Activated CD8-positive, alpha-beta memory T cell treated with anti-CD3 and anti-CD28 coated beads, Interleukin-2, amount 50 U/mL, for 1 hour (primary cell): ENCODE measurements around the gene TBC1D2.

Experiments
- DNase-seq: peaks from one replicate; pipeline ENCODE4 v3.0.0-alpha.2; 2020; ENCODE audit errors: extremely low read depth

Gene TBC1D2

DNA sequence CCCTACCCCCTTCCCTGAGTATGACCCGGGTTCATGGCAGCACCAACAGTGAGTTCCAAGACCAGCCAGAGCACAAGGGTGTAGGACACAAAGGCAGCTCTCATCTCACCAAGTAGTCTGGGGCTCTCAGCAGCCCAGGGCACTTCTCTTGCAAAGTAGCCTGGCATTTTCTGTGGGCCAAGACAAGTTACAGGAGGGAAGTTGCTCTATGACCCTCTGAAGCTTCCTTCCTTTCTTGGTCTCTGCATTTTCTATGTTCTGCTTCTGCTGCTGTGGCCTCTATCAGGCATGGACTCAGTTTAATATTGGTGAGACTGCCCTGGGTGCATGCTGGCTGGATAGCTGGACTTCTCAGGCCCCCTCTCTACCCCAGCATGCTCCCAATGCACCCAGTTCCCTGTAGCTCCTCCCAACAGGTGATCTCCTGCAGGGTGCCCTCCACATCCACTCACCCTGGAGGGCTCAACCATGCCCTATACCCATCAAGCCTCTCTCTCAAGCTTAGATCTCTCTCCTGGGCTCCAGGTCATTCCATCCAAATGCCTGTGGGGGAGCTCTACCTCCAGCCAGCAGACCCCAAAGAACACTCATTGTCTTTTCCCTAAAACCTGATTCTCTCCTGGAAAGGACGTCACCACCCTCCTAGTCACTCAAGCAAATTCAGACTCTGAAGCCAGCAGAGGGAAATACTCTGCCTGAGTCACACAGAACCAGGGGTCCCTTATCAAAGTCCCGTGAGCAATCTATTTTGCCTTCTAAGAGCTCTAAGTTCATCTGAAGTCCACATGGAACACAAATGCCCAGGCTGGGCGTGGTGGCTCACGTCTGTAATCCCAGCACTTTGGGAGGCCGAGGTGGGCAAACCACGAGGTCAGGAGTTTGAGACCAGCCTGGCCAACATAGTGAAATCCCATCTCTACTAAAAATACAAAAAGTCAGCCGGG lies 13.8 kb downstream of the TBC1D2 start:
- no peak for DNase-seq

DNA sequence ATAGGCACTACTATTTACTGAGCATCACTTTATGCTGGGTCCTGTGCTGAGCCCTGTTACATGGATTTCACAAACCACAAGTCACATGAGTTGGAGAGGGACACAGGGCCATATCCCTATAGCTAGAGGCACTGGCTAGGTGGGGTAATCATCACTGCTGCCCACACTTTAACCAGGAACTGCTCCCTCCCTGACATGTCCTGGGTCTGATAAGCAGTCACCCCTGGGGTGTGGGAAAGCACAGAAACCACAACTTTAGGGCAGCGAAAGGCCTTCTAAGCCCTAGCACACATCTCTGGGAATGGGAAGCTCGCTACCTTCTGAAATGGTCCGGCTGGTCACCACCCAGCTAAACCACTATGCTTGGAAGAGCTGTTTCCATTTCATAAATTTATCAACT lies 15.0 kb downstream of the TBC1D2 start:
- no peak for DNase-seq

DNA sequence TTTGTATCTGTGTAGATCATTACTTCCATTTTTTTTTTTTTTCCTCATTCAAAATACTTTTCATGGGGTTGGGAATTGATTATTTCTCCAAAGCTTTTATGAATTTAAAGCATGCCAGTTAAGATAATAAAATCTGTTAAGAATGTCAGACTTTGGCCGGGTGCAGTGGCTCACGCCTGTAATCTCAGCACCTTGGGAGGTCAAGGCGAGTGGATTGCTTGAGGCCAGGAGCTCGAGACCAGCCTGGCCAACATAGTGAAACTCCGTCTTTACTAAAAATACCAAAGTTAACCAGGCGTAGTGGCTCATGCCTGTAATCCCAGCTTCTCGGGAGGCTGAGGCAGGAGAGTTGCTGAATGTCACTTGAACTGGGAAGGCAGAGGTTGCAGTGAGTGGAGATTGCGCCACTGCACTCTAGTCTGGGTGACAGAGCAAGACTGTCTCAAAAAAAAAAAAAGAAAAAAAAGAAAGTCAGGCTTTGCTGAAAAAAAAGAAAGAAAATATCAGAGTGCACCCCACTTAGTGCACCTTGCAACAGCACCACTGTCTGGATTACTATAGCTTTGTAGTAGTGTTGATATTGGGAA lies 18.5 kb downstream of the TBC1D2 start:
- no peak for DNase-seq

DNA sequence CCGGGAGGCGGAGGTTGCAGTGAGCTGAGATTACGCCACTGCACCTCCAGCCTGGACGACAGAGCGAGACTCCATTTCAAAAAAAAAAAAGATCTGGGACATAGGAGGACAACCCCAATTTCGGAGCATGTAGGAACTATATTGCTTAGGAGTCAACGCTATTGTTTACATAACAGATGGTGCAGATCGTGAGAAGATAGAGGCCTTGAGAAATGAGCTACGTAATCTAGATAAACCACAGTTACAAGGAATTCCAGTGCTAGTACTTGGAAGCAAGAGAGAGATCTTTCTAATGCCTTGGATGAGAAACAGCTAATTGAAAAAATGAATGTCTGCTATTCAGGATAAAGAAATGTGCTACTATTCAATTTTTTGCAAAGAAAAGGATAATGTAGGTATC lies 20.3 kb downstream of the TBC1D2 start:
- DNase-seq, result no peak

DNA sequence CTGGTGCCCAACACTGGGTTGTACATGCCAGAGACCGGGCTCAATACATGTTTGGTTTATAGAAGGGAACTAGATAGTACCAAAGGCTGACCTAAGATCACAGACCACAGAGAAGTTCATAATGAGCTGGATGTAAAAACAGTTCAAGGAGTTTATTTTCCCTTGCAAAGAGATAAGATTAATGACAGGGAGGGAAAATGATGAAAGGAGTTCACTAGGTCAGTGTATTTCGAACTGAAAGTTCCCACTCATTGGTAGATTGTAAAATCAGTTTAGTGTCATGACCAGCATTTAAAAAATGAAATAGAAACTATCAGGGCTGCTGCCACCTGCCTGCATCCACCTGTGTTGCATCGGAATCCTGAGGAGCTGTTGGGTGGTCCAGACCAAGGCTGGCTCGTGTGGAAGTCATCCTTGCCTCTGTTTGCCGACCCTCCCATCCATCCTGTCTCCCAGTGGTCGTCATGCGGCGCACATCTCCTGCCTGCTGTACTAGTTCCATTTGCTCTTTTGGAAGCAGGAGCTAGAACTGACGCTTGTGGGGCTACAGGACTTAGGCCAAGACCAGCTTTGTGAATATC lies 21.1 kb downstream of the TBC1D2 start:
- no peak for DNase-seq

DNA sequence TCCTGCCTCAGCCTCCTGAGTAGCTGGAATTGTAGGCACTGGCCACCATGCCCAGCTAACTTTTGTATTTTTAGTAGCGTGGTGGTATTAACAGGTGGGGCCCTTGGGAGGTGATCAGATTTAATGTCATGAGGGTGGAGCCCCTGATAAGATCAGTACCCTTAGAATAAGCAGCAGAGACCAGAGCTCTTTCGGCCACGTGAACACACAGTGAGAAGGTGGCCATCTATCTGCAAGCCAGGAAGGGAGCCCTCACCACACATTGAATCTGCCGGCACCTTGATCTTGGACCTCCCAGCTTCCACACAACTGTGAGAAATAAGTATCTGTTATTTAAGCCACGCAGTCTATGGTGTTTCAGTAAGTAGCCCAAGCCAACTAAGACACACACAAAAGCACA lies 22.5 kb downstream of the TBC1D2 start:
- DNase-seq, result no peak

DNA sequence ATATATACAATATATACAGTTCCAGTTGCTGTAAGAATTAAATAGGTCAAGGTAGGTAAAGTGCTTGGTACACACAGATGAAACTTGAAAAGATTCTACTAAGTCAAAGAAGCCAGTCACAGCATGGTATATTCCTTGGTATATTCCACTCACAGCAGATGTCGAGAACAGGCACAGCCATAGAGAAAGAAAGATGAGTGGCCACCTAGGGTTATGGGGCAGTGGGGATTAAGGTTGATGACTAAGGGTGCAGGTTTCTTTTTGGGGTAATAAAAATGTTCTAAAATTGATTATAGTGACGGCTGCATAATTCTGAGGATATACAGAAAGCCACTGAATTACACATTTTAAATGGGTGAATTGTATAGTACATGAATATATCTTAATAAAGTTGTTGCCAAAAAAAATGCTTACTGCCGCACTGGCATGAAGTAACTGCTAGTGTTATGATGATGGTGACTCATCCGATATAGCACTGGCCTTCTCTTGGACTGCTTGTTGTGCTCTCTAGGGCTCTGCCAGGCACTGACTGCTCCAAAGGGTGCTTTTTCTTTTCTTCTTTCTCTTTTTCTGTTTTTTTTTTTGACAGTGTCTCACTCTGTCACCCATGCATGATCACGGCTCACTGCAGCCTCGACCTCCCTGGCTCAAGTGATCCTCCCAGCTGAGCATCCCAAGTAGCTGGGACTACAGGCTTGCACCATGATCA lies 23.5 kb downstream of the TBC1D2 start:
- DNase-seq, result no peak

DNA sequence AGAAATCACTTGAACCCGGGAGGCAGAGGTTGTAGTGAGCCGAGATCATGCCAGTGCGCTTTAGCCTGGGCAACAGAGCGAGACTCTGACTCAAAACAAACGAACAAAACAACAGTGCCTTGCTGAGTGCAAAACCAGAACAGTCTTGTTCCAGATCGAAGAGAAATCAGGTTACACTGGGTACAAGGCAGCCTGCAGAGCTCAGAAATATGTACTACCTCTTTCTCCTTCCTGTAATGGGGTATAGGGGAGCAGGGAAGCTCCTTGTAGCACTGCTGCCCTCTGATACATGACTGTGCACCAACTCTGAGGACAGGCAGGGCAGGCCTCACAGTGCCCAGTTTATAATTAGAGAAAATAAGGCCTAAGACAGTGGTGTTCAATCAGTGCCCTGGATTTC lies 24.7 kb downstream of the TBC1D2 start:
- no peak for DNase-seq

DNA sequence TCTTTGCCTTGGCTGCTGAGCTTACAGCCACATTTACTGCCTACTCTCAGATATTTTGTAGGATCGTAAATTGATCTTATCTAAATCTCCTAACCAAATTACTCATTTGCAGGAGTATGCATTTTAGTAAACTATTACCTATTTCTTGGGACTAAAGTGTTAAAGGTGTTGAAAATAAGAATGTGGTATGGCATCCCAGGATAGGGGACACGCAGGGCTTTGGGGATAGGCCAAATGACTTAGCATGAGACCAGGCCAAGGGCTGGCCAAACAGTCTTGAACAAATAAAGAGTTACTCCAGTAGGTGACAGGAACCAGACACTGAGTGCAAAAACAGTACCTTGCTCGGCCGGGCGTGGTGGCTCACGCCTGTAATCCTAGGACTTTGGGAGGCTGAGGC lies 25.1 kb downstream of the TBC1D2 start:
- no peak for DNase-seq

DNA sequence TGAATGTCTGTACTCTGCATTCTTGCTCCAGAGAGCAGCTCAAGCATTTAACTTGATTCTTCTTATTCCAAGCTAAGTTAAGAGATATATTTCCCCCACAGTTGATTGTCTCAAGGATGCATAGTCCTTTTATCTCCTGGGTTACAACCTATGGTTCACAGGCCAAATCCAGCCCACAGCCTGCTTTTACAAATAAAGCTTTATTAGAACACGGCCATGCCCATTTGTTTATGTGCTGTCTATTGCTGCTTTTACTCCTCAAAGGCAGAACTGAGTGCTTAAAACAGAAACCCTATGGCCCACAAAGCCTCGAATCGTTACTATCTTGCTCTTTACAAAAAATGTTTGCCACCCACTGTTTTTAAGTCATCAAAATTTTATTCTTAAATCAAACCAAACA lies 25.8 kb downstream of the TBC1D2 start:
- no peak for DNase-seq

DNA sequence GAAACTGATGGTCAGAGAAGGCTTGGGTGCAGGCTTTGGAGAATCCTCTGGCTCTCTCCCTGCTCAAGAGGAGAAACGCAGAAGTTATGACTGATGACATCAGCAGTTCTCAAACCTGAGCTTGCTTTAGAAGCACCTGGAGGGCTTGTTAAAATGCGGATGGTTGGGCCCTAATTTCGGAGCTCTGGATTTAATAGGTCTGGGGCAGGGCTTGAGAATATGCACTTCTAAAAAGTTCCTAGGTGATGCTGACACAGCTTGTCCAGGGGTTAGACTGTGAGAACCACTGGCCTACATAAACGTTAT lies 26.4 kb downstream of the TBC1D2 start:
- DNase-seq, result no peak

DNA sequence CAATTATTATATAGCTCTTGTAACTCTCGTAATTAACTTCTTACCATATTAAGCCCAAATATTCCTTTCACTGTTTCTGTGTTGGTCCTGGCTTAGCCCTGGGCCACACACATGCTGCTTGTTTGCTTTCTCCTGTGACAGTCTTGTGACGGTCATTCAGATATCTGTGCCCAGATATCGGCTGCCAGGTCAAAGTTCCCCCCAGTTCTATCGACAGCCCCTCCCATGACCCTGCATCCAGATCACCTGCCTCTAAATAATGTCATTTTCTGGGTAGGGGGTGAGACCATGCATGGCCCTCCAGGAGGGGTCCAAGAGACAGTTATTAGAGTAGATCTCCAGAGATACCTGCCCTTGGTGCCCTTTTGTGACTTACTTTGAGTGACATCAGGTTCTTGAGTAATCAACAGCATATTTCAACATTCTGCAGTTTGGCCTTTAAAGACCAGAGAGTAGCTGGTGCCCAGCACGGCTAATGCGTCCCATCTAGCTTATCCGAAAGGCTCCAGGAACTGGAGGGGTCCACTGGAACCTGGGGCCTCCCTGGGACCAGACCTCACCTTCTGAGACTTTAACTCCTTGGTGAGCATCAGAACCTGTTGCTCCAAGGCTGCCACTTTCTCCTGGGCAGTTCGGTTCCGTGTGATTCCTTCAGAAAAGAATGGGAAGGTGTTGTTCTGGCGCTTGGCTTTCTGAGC lies 26.9 kb downstream of the TBC1D2 start:
- no peak for DNase-seq

DNA sequence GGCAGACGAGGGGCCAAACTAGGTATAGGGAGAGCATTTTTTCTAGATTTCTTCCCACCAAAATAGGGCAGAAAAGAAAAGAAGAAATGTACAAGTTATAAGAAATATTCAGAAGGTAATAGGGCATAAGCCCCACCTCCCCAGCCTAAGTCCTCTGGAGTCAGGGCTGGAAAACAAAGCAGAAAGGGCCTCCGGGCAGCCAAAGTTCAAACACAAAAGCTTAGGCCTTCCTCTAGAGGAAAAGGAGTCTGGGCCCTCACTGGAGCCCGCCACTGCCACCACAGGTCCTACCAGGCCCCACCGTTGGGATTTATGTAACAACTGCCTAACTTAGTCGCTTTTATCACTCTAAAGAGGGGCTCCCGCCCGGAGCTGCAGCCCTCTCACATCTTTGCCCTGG lies 27.6 kb downstream of the TBC1D2 start:
- no peak for DNase-seq

DNA sequence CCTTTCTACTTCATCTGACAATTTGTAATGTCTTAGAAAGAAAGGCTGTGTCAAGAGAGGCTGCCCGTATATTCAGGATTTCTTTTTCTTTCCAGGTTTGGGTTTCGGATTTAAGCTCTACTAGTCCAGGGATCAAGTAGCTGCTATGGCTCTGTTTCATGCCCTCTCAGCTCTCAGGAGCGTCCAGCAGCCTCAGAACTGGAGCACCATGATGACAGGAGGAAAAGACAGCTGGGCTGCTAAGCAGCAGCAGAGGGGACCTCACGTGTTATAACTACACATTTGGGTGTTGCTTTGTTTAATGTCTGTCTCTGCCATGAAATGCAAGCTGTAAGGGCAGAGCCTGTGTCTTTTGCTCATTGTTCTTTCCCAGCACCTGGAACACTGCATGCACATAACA lies 28.5 kb downstream of the TBC1D2 start:
- no peak for DNase-seq

DNA sequence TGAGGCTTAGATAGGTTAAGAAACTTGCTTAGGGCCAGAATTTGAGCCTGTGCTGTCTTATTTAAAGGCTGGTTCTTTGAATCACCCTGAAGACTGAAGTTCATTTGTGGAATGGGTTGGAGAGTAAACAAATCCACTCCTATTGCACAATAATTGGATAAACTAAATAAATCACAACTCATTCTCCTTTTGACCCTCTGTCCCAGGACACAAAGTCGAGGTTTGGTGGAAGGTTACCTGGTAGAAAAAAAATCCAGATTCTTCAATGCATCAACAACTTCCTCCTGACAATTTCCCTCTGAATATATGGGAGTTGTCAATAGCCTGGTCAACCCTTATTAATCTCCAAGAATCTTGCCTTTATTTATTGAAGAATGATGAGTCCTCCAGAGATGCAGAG lies 28.9 kb downstream of the TBC1D2 start:
- no peak for DNase-seq

DNA sequence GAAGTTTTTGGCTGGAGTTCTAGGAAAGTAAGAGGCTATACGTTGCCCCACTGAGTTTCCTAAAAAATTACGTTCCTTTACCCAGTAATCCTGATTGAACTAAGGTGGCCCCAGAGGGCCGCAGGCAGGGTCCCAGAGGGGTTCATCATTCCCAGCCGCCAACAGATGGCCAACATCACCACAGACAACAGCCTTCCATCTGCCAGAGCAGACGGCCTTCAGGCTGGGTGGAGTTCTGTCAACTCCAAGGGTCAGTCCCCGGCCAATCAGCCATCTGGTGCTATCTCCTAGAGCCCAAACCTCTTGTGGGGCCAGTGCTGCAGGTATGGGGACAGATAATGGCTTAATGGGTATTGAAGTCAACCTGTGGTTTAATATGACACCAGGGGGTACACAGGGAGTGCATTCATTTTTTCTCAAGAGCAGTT lies 30.4 kb downstream of the TBC1D2 start:
- no peak for DNase-seq

DNA sequence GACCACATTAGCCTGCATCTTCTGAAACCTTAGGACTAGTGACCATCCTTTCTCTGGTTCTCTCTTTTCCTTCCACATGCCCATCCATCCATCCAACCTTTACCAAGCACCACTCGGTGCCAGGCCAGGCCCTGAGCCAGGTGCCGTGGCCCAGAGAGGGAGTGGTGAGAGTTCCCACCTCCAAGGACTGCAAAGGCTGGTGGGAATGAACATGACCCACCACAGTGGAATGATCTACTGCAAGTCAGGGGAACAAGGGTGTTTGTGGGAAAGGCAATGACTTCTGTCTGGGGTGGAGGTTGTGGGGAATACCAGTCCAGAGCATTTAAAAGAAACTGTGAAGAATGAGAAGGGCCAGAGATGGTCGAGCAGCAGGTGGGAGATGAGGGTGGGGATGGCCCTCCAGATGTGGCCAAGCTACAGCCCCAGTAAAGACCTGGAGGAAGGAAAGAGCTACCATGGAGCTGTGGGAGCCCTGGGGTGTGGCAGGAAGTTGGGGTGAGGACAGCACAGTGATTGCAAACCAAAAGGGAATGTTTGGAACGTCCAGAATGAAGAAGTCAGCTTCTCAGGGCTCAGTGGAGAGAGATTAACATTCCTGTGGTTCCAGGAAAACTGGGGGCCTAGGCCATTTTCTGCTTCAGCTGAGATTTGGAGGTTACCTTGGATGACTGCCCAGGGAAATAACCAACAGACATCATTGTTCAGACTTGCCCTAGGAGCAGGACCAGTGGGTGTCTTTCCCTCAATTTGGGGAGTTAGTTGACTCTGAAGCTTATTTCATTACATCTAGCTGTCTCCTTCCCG lies 32.4 kb downstream of the TBC1D2 start:
- no peak for DNase-seq

DNA sequence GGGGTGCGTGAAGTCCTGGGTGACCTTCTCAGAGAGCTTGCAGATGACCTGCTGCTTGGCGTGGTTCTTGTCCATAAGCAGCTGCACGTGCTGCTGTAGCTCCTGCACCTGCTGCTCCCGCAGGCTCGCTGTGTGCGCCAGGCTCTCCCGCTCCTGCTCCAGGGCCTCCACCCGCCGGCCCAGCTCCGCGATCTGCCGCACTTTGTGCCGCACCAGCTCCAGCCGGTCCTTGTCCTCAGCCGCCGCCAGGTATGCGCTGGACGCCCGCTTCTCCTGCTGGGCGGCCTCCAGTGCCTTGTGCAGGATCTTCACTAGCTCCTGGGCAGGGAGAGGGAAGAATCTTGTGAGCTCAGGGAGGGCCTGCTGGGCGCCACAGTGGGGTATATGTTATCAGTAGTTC lies 34.5 kb downstream of the TBC1D2 start:
- no peak for DNase-seq

DNA sequence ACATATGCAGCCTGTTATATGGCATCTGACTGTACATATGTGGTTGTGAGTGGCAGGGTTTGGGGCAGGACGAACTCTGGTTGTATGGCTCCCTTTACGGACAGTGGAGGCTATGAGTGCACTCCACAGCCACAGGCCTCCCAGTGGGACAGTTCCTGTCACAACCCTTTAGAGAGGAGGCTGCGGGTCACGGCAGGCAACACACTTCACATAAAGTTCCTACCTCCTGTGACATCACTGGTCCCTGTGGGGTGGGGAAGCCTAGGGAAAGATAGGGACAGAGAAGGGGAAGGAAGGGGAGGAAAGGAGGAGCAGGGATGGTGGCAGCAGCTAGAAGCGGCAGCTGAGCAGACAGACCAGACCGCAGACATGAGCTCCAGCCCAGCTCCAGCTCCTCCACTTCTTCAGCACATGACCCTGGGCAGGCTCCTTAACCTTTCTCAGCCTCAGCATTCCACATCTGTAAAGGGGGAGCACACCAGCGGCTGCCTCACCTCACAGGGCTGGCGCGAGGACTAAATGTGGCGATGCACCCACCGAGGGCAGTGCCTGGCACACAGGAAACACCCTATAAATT lies 35.6 kb downstream of the TBC1D2 start:
- no peak for DNase-seq

DNA sequence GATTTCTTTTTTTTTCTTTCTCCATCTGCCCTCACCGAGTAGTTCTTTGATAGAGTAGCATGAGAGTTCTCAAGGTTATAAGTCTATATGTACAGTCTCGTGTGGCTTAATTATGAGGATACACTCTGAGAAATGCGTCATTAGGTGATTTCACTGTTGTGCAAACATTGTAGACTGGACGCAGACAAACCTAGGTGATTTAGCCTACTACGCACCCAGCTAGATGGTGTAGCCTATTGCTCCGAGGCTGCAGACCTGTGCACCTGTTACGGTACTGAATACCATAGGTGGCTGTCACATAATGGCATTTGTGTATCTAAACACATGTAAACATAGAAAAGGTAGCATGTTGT lies 36.1 kb downstream of the TBC1D2 start:
- no peak for DNase-seq
